ENCODE measurements around the gene MAPK13.
"Not testable (repeated sequence)": the region's sequence is repeated elsewhere in the genome, so short reads cannot be mapped to it uniquely, and the experiment has no call there.

The MAPK13 gene

DNA sequence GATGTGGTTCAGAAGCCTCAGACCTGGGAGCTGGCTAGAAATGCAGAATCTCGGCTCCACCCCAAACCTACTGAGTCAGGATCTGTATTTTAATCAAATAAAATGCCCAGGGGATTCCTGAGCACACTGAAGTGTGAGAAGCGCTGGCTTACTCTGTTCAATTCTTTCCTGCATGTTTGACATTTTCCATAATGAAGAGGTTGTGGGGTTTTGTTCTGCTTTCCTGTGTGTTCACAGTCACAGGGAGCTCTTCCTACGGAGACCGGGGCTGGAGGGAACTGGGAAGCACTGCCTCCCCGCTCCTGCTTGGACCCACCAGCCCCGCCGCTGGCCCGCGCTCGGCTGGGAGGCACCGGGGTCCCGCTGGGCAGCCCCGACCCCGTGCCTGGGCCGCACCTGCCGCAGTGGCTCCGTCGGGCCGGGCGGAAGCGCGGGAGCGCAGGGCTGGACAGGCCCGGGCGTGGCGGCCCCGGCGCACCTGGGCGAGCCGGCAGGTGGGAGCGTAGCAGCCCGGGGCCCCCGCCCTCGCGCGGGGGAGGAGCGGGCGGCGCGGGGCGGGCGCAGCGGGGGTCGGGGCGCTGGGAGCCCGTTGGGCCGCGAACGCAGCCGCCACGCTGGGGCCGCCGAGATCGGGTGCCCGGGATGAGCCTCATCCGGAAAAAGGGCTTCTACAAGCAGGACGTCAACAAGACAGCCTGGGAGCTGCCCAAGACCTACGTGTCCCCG lies at the start of gene MAPK13:
TSS of gene MAPK13 (plus strand) at position 573 of the 726 bp plus-strand sequence. CDS start at position 643, 70 bp downstream.
- intact Hi-C loops (cut with DNase I), result loop anchor here (10.0 kb wide), 1 partner anchor 235 kb away; no protein-coding TSS in a partner anchor
- no peak for DNase-seq

DNA sequence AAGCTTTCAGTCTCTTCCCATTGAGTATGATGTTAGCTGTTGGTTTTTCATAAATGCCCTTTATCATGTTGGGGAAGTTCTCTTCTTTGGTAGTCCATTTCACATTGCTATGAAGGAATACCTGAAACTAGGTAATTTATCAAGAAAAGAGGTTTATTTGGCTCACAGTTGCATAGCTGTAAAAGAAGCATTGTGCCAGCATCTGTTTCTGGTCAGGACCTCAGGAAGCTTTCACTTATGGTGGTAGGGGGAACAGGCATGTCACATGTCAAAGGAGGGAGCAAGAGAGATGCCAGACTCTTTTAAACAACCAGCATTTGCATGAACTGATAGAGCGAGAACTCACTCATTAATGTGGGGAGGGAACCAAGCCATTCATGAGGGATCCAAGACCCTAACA lies 48.0 kb upstream of the MAPK13 start:
- intact Hi-C loops (cut with DNase I), result no loop called here

DNA sequence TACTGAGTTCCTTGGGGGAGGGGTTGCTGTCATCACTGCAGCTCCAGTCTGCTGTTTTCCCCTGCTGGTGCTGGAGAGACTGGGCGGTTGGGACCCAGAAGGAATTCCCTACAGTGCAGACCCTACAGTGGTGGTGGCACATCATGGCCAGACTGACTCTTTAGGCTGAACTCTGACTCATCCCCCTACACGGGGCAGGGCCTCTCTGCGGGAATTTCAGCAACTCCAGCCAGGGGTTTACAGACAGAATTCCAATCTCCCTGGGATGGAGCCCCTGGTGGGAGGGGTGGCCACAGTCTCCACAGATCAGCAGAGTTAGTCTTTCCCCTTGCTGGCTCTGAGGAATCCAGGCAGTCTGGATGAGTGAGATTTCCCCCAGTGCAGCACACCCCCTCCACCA lies 46.9 kb upstream of the MAPK13 start:
- no peak for DNase-seq
- intact Hi-C loops (cut with DNase I), result no loop called here

More for the DNA sequence above, 48.0 kb upstream of the MAPK13 start:
- DNase-seq, result no peak

DNA sequence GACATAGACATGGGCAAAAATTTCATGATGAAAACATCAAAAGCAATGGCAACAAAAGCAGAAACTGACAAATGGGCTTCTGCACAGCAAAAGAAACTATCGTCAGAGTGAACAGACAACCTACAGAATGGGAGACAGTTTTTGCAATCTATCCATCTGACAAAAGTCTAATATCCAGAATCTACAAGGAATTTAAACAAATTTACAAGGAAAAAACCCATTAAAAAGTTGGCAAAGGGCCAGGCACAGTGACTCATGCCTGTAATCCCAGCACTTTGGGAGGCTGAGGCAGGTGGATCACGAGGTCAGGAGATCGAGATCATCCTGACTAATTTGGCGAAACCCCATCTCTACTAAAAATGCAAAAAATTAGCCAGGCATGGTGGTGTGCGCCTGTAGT lies 42.1 kb upstream of the MAPK13 start:
- DNase-seq; intact Hi-C loops (cut with DNase I): not testable (repeated sequence)

DNA sequence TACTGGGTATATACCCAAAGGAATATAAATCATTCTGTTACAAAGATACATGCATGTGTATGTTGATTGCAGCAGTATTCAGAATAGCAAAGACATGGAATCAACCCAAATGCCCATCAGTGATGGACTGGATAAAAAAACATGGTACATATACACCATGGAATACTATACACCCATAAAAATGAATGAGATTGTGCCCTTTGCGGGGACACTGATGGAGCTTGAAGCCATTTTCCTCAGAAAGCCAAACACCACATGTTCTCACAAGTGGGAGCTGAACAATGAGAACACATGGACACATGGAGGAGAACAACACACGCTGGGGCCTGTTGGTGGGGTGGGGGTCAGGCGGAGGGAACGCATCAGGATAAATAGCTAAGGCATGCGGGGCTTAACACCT lies 41.3 kb upstream of the MAPK13 start:
- DNase-seq, result no peak
- intact Hi-C loops (cut with DNase I), result no loop called here

DNA sequence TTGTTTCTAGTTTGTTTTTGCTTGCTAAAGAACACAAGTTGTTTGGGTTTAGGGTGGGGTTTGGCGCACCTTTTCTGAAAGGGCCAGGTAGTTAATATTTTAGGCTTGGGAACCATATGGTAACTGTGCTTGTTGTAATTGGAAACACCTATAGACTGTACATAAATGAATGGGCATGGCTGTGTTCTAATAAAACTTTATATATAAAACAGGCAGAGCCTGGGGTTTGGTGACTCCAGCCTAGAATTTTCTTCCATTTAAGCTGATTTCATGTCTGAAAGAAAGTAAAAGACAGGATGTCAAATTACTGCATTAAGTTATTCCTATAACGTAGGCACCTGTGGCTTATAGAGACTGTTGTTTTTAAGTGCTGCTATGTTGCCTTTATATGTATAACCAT lies 36.1 kb upstream of the MAPK13 start:
- DNase-seq, result no peak

DNA sequence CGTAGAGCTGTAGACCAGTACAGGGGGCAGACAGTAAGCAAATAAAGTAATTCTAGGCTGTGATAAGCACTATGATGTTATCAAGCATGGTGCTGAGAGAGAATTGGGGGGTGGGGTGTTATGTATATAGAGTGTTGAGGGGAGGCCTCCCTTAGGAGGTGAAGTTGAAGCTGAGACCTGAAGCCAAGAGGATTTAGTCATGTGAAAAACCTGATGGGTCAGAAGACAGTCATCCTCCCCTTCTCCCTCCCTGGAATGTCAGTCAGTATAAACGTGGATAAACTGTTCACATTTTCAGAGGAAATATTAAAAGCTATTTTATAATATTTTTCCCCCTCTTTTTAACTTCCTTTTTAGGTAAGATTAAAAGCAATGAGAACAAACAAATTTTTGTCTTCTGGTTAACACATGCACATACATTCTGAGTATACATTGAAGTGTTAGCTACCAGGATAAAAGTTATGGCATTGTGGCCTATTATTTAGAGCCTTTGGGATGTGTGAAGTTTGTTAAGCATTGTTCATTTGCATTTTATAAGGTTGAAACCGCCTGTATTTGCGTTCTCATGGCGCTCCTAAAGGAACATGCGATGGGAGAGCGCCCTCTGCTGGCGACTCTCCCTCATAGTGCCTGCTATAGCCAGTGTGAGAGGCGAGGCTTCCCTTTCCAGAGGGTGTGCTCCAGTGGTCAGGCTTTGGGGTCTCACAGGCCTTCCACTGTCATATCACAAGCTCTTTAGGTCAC lies 35.4 kb upstream of the MAPK13 start:
- intact Hi-C loops (cut with DNase I), result loop anchor here (1.0 kb wide), 1 partner anchor 68 kb away; the partner anchor contains the start of gene MAPK14

More for the DNA sequence above, 36.1 kb upstream of the MAPK13 start:
- intact Hi-C loops (cut with DNase I), result no loop called here

DNA sequence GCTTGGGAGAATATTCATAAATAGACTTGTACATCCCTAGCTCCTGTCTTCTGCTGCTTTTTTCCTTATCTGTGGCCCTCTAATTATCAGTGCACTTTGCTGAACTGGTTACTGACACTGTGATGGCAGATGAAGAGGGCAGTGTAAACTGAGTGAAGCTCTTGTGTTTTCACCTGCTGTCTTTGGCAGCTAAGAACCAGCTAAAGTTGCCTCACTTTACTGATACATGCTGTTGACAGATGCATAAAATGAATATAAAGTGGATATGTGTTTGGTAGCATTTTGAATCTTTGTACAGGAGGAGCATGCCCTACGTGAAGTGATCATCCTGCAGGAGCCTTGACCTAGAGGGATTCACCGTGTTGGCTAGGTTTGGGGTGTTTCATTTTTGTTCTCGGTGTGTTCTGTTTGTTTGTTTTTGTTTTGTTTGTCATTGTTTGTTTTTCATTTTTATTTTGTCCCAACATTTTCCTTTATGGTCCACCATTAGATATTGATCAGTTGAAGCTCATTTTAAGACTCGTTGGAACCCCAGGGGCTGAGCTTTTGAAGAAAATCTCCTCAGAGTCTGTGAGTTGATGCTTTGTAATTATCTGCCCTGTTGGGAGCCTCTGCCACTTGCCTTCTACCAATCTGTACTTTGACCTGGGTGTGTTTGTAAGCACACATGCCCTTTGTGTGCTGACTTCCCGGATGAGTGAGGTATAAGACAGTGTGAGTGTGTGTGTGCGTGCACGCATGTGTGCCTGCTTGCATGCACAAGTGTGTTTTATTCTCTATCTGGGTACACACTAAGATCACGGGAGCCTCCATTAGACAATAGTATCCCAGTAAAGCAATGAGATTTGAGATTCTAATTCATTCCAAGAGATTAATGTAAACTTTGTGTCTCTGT lies 34.6 kb upstream of the MAPK13 start:
- no peak for DNase-seq
- intact Hi-C loops (cut with DNase I), result loop anchor here (1.0 kb wide), 1 partner anchor 68 kb away; the partner anchor contains the start of gene MAPK14

More for the DNA sequence above, 35.4 kb upstream of the MAPK13 start:
- peak; percentile 71 to 97 (median 86) for DNase-seq

DNA sequence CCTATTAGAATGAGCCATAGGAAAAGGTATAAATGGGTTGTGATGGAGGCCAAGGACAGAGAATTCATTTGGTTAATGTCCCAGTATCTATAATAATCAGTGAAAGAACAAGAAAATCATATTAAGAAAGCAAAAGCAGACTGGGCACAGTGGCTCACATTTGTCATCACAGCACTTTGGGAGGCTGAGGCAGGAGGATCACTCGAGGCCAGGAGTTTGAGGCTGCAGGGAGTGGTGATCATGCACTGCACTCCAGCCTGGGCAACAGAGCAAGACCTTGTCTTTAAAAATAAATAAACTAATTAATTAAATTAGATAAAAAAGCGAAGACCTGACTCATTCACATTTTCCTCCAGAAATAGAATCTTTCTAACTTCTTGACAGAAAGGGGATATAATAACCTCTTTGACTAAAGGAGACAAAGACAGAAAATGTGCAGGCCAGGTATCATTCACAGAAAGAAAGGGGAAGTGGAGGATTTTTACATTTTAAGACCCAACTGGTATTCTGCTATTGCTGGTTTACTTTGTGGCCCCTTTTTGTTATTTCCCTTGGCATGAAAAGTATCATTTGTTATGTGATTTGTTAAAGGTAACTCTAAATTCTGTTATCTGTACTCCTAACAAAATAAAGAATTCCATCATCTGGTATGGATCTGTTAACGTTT lies 31.9 kb upstream of the MAPK13 start:
- intact Hi-C loops (cut with DNase I), result no loop called here
- DNase-seq, result no peak

DNA sequence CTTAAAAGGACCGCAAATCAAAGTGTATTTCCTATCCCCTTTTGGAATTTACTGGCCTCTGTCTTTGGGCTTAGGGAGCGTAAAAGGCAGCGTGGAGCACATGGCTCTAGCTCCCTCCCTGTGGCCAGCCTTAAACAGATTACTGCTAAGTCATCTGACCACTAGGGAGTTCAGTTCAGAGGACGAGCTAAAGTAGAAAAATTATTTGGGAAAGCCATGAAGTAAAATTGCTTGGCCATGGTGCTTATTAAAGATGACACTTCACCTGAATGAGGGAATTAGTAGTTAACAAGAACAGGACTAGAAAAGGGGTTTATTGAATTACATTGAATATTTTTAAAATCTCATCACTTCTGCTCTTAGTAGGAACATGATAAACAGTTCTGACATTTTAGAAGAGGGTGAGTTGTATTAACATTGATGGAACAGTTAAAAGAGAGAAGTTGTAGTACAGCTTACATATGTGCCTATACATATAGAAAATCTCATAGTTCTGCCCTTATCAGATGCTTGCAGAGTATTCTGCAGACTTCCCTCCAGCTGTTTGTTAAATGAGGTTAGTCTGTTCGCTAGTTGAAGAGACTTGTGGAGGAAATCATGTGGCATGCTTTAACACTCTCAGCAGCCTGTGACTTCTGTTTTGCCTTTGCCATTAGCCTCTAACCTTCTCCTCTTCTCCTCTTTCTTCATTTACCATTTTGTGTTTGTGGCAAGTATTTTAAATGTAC lies 31.2 kb upstream of the MAPK13 start:
- intact Hi-C loops (cut with DNase I), result no loop called here
- no peak for DNase-seq

DNA sequence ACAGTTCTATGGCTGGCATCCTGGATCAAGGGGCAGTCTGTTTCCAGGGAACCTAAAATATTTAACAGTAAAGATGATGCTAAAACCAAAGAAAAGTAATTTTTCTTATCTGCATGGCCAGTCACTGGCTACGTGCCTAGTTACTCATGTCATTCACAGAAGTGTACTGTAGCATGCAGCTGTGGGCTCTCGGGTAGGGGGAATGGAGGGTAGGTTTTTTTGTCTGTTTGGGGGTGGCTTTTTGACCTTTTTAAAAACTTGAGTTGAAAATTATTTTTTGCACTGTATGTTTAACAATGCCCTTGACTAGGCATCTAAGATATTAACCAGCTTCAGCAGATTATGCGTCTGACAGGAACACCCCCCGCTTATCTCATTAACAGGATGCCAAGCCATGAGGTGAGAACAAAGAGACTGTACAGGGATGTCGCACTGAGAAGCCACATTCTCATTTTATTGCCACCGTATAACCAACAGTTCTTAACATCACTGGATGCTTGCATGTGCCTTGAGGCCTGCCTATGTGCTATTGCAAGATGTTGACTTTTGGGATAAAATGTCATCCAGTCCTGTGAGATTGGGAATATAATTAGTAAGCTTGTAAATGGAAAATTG lies 30.3 kb upstream of the MAPK13 start:
- DNase-seq, result no peak
- intact Hi-C loops (cut with DNase I), result no loop called here

DNA sequence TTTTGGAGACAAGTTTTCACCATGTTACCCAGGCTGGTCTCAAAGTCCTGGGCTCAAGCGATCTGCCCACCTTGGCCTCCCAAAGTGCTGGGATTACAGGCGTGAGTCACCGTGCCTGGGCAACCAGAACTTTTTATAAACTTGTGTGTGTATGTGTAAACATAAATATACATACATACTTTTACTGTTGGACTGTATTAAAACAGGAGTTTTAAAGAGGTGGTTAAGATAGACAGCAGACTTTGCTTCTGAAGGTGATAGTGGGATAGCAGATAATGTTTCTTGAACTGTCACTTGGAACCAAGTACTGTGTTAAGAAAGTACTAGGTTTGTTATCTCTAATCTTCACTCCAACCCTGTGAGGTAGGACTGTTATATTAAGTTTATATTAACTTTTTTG lies 28.6 kb upstream of the MAPK13 start:
- intact Hi-C loops (cut with DNase I), result no loop called here
- no peak for DNase-seq

DNA sequence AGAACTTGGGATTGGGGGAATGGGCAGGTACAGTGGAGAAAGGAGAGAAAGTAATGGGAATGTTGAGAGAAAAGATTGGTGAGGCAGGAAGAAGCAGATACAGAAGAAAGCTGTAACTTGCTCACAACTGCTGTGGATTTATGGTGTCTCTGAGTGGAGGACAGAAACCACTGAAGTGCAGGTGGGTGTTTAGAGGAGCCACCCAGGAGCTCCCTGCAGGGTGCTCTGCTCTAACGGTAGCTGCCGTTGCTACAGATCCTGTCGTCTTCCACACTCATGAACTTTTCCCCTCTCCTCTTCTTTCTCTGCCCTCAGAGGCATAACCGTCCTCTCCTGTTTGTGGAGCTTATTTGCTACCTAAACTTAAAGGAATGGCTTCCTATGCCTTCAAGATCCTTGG lies 27.5 kb upstream of the MAPK13 start:
- intact Hi-C loops (cut with DNase I), result no loop called here
- no peak for DNase-seq

DNA sequence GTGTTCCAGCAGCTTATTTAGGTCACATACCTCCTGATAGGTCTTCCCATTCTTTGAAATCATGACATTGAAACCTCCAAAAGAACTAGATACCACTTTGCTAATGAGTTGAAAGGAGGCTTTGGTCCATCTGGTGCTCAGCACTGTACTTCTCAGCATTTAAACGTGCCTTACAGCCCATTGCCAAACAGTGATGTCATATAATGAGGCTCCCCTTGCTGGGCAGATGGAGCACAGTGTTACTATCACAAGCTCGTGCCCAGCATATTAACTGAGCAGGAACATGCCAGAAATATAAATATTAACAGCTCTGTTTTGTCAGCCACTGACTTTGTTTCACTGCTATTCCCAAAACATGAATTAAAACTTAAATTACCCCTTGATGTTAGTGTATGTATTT lies 25.5 kb upstream of the MAPK13 start:
- intact Hi-C loops (cut with DNase I), result no loop called here
- DNase-seq, result no peak

DNA sequence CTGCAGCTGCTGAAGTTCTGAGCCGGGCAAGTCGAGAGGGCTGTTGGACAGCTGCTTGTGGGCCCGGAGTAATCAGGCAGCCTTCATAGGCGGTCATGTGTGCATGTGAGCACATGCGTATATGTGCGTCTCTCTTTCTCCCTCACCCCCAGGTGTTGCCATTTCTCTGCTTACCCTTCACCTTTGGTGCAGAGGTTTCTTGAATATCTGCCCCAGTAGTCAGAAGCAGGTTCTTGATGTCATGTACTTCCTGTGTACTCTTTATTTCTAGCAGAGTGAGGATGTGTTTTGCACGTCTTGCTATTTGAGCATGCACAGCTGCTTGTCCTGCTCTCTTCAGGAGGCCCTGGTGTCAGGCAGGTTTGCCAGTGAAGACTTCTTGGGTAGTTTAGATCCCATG lies 21.2 kb upstream of the MAPK13 start:
- DNase-seq, result no peak

DNA sequence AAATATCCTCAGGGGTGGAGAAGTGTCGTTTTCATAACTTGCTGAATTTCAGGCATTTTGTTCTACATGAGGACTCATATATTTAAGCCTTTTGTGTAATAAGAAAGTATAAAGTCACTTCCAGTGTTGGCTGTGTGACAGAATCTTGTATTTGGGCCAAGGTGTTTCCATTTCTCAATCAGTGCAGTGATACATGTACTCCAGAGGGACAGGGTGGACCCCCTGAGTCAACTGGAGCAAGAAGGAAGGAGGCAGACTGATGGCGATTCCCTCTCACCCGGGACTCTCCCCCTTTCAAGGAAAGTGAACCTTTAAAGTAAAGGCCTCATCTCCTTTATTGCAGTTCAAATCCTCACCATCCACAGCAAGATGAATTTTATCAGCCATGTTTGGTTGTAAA lies 20.3 kb upstream of the MAPK13 start:
- intact Hi-C loops (cut with DNase I), result no loop called here

More for the DNA sequence above, 21.2 kb upstream of the MAPK13 start:
- intact Hi-C loops (cut with DNase I), result no loop called here

DNA sequence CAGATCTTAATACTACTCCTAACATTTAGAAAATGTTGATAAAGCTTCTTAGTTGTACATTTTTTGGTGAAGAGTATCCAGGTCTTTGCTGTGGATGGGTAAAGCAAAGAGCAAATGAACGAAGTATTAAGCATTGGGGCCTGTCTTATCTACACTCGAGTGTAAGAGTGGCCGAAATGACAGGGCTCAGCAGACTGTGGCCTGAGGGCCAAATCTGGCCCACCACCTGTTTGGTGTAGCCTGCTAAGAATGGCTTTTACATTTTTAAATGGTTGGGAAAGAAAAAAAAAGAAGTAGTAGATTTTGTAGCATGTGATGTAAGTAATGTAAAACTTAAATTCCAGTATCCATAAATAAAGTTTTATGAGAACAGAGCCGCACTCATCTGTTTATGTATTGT lies 19.4 kb upstream of the MAPK13 start:
- intact Hi-C loops (cut with DNase I), result no loop called here
- DNase-seq, result no peak

More for the DNA sequence above, 20.3 kb upstream of the MAPK13 start:
- no peak for DNase-seq

DNA sequence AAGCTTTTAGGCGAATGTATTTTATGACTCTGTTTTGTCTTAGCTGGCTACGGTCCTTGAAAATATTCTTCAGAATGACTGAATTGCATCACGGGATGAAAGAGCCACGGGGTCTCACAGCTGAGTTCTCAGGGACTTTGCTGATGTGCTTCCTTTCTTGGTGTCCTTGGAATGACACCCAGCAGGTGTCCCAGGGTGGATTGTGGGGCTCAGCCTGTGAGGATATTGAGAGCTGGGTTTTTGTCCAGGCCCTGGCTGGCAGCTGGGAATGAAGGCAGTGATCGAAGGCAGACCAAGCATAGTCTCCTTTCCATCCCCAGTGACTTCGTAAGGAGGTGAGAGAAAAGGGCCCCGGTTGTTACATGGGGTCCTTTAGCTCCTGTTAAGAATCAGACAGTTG lies 18.8 kb upstream of the MAPK13 start:
- intact Hi-C loops (cut with DNase I), result no loop called here
- DNase-seq, result no peak

DNA sequence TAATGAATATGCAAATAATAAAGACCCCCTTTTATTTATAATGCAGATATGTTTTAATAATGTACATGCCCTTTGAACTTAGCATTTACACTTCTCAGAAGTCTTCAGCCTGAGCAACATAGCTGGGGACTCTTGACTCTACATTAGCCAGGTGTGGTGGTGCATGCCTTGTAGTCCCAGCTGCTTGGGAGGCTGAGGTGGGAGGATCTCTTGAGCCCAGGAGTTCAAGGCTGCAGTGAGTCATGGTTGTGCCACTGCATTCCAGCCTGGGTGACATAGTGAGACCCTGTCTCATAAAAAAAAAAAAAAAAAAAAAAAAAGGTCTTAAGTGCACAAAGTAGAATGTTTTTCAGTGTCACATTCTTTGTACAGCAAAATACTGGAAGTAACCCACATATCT lies 17.3 kb upstream of the MAPK13 start:
- DNase-seq, result no peak
- intact Hi-C loops (cut with DNase I), result no loop called here
